Measurements from ENCODE around the gene UGT2A2. TPM values are rescaled to one million over a fixed set of nuclear protein-coding genes. Genes with fewer than 3 reads are reported as not detected.

Gene UGT2A2
- polyA plus RNA-seq, 3 donors = not detected

- no peak for DNase-seq
These were observed 62.2 kb downstream of the UGT2A2 start for GRCh38 chr4:69577245-69577644.

GRCh38 chr4:69576251-69576877 is 63.1 kb downstream of the UGT2A2 start:
- DNase-seq = no peak

- DNase-seq = no peak
These were observed 70.7 kb downstream of the UGT2A2 start for GRCh38 chr4:69568787-69569186.

- DNase-seq = no peak
These were observed 76.0 kb downstream of the UGT2A2 start for GRCh38 chr4:69563424-69563823.

- no peak for DNase-seq
These were observed 89.8 kb downstream of the UGT2A2 start for GRCh38 chr4:69549651-69550050.

- no peak for DNase-seq
These were observed 93.2 kb downstream of the UGT2A2 start for GRCh38 chr4:69546134-69546765.

Other genes starting within 250 kb of the UGT2A2 start
- under 1 TPM; 0.73 to 0.87 (median 0.86) TPM for gene UGT2B4, start 143.7 kb downstream of the UGT2A2 start, polyA plus RNA-seq (ENCODE audit: insufficient read length in 3 of 3)
- 10 to 100 TPM in 2 of 3 donors, 1 to 10 TPM in 1; 3.7 to 19.4 (median 17.1) TPM for gene UGT2A1, start 13.6 kb upstream of the UGT2A2 start, polyA plus RNA-seq (ENCODE audit: insufficient read length in 3 of 3)
- under 1 TPM; 0.64 to 0.89 (median 0.78) TPM for gene SULT1B1, start 121.0 kb upstream of the UGT2A2 start, polyA plus RNA-seq (ENCODE audit: insufficient read length in 3 of 3)
- gene SULT1E1, start 220.5 kb upstream of the UGT2A2 start, polyA plus RNA-seq (ENCODE audit: insufficient read length in 3 of 3) = 100 to 1,000 TPM; 409 to 455 (median 413) TPM

Data from renal pelvis (tissue), 4 donors.